Stimulated activated CD8-positive, alpha-beta memory T cell treated with anti-CD3 and anti-CD28 coated beads, Interleukin-4, amount 100 ng/mL, for 4 hours (primary cell): ENCODE measurements around the gene CHI3L2.

Experiments
- DNase-seq, 2 donors: peaks; one replicate each; pipeline ENCODE4 v3.0.0-alpha.2; 2020; ENCODE audit warnings: low read depth in 2 of 2, low spot score in 1 of 2

CHI3L2 gene

GRCh38 chr1:111219557-111220286, 7.8 kb upstream of the CHI3L2 start:
- no peak for DNase-seq

DNA sequence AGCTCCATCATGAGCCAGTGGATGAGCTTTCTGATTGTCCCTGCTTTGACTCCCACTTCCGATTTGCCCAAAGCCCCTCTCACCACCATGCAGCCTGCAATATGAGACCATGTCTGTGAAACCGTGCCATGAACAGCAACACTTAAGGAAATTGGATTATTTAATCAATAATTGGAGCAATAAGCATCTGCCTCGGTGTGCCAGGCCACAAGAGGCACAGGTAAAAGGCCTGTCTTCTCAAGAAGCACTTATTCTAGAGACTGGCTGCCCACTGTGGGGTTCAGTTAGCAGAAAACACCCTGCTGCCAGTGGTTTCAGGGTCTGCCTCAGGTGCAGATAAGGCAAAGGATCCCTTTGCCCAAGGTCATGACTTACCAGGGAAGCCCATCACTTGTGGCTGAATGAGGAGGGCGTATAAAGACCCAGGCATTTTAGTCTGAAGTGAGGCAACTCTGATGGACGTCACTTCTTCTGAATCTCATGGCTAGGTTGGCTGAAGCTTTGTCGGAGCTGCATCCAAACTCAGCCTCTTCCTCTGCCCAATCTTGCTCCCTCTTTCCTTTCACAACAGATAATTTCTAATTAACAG, 7.1 kb upstream of the CHI3L2 start:
- no peak for DNase-seq

DNA sequence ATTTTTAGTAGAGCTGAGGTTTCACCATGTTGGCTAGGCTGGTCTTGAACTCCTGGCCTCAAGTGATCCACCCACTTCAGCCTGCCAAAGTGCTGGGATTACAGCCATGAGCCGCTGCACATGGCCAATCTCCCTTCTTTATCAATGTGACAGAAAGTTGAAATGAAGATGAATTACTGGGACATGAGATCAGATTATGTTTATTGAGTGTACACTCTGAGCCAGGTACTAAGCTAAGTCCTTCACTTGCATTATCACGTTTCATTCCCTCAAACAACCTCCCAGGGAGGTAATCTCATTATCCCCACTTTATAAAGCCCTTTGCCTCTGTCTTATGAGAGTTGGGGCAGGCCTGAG, 6.3 kb upstream of the CHI3L2 start:
- DNase-seq: no peak

GRCh38 chr1:111221633-111222291, 5.8 kb upstream of the CHI3L2 start:
- no peak for DNase-seq

DNA sequence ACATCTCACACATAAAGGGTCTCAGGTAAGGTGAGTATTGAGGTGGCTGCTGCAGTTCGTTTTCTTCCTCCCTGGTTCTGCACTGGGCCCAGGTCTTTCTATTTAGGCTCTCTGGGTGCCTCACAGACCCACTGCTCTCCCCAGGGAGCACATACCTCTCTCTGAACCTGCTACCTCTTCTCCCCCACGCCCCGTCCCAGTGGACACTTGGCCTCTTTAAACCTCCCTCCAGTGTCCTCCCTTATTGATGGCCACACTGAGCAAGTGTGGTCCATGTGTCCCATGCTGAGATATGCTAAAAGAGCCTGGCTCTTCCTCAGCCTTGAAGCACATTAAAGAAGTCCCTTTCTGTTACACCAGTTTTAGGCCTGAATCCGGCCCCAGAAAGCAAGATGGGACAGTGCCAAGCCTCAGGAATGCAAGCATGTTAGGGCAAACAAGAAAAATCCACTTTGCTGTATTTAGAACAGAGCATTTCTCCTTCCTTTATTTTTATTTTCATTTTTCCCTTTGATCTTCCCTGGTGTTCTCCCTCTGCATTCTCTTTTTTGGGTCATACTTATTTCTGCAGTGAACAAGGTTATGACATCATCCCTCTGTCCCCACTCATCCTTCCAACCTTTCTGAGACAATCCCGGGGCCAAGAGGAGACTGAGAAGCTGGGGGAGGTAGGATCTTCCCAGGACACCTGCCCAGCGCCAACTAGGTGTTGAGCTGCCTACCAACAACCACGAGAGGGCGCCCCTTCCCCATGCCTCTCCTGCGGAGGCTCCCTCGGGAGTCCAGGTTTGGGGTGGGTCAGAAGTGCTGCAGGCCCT, 5.0 kb upstream of the CHI3L2 start:
- peak in 1 of 2 donors; percentile 58 for DNase-seq

GRCh38 chr1:111223126-111223685, 4.3 kb upstream of the CHI3L2 start:
- DNase-seq: no peak

- no peak for DNase-seq
These were observed 2.4 kb upstream of the CHI3L2 start for GRCh38 chr1:111225091-111225490.

GRCh38 chr1:111225717-111226400, 1.7 kb upstream of the CHI3L2 start:
- no peak for DNase-seq

- no peak for DNase-seq
These were observed 586 bp downstream of the CHI3L2 start for GRCh38 chr1:111227851-111228747.

- no peak for DNase-seq
These were observed 1.2 kb downstream of the CHI3L2 start for GRCh38 chr1:111228748-111229126.

GRCh38 chr1:111232134-111232533, 4.6 kb downstream of the CHI3L2 start:
- DNase-seq: no peak

GRCh38 chr1:111234258-111234657, 6.7 kb downstream of the CHI3L2 start:
- DNase-seq: no peak

DNA sequence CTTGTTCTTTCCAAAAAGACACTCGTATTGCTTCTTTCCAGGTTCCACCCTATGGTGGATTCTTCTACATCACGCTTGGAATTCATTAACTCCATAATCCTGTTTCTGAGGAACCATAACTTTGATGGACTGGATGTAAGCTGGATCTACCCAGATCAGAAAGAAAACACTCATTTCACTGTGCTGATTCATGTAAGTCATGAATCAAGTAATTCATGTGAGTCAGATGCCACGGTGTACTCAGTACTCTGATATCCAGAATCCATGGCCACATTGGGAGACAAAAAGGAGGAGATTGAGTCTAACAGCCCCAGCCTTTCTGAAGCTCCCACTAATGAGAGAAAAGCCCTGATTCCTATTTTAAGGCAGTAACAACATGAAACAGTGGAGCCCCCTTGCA, 7.4 kb downstream of the CHI3L2 start:
- no peak for DNase-seq

GRCh38 chr1:111236379-111236778, 8.9 kb downstream of the CHI3L2 start:
- DNase-seq: no peak

GRCh38 chr1:111236806-111237205, 9.3 kb downstream of the CHI3L2 start:
- no peak for DNase-seq

DNA sequence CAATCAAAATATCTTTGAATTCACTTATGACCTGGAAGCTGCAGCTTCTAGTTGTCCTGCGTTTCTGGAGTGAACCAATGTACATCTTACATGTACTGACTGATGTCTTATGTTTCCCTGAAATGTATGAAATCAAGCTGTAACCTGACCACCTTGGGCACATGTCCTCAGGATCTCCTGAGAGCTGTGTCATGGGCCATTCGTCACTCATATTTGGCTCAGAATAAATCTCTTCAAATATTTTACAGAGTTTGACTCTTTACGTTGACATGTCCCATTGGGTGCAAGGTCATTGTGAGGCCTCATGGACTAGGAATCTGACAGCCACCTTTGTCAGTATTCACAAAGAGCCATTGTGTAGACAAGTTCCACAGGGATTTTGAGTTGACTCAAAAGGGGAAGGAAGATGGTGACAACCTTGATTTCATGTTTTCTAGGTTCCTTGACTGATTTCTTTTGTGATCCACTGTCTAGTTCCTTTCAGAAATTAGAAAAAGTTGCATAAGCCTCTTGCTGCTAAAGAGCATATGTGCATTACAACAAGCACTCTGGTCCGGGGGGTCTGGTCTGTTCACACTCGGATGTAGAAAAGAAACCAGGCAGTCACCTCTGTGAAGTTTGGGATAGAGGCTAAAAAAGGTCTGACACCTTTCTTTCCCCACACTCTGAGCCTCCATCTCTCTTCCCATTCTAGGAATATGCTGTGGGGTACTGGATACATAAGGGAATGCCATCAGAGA, 10.7 kb downstream of the CHI3L2 start:
- DNase-seq: no peak

DNA sequence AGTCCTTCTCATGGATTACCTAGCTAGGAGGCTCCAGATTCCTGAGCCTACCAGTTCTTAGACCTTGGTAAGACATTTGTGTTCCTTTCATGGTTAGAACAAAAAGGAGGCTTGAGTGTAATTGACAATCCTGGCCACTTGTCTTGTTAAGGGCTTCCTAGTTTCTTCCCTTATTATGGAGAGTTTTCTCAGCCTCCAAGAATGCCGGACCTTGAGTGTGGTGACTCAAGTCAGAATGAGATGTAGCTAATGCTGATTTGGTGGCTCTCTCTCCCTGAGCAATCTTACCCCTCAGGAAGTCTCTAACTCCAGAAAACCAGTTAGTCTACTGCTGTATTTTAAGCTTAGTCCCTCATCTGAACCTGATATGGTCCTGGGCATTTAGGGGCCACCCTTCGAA, 14.3 kb downstream of the CHI3L2 start:
- DNase-seq: no peak

DNA sequence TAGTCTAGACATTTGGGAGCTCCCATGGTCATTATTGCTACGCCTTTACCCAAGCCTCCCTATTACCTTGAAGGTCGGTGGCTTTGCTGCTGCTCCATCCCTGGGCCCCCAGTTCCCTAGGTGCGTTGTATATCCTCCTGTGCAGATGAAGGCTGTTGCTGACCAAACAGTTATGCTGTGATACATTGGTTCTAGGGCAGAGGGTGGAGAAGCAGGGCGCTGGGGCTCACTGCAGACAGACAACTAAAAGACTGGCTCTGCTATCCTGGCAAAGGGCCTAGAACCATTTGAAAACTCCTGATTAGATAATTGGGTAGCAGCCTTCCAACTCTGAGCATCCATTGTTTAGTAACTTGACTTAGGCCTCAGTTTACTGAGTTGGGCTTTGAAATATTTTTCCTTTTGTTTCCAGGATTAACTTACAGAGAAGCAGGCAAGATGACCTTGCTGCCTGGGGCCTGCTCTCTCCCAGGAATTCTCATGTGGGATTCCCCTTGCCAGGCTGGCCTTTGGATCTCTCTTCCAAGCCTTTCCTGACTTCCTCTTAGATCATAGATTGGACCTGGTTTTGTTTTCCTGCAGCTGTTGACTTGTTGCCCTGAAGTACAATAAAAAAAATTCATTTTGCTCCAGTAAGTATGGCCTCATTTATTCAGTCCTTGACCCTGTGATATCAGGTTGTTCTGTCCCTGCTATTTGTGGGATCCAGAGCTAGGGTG, 15.5 kb downstream of the CHI3L2 start:
- no peak for DNase-seq
